HL-60 (cell line): ENCODE measurements around the gene SIVA1.

Experiments
- POLR2AphosphoS5 ChIP-seq: IDR thresholded peaks from 2 replicates; pipeline ENCODE4 v1.6.1; 2012; ENCODE audit warnings: low read depth
- TF ChIP-seq, protein P1 (sequence below): IDR thresholded peaks from one replicate; pipeline ENCODE4 v1.5.1; 2011; ENCODE audit warnings: low read length, control low read depth, inconsistent platforms; ENCODE audit not compliant: insufficient read depth

DNA sequence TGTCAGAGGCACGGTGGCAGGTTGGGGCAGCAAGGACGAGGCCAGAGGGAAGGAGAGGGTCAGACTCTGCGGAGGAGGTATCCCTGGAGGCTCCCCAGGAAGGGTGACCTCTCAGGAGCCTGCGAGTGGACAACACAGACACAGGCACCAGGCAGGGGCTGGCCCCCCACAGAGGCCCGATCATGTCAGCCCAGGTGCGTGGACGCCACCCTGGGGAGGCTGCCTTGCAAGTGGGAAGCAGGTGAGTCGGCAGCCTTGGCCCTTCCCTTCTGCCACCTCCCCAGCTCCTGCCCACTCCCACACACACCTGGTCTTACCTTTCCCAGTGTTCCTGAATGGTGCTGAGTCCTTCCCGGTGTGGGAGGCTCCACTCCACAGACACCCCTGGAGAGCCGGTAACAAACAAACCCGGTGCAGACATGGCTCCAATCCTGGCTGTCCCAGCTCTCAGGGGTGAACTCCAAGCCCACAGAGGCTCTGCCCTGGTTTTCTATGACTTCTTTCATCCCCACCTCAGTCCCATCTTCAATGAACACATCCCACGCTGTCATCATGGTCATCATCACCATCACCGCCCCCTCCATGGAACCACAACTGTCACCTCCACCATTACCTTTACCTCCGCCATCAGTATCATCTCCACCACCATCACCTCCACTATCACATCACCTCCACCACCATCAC, 53.1 kb downstream of the SIVA1 start:
- TF ChIP-seq, protein P1, sequence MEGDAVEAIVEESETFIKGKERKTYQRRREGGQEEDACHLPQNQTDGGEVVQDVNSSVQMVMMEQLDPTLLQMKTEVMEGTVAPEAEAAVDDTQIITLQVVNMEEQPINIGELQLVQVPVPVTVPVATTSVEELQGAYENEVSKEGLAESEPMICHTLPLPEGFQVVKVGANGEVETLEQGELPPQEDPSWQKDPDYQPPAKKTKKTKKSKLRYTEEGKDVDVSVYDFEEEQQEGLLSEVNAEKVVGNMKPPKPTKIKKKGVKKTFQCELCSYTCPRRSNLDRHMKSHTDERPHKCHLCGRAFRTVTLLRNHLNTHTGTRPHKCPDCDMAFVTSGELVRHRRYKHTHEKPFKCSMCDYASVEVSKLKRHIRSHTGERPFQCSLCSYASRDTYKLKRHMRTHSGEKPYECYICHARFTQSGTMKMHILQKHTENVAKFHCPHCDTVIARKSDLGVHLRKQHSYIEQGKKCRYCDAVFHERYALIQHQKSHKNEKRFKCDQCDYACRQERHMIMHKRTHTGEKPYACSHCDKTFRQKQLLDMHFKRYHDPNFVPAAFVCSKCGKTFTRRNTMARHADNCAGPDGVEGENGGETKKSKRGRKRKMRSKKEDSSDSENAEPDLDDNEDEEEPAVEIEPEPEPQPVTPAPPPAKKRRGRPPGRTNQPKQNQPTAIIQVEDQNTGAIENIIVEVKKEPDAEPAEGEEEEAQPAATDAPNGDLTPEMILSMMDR: no peak
- no peak for TF ChIP-seq POLR2AphosphoS5
